ENCODE measurements around the gene CPT1A. TPM values are rescaled to one million over a fixed set of nuclear protein-coding genes. Genes with fewer than 3 reads are reported as not detected.

Gene CPT1A
- polyA plus RNA-seq, 1 of the 3 experiments (the other 2 are of a cell fraction) = 31.2 TPM

- no peak overlapping the region for H2AFZ ChIP-seq (ENCODE audit: low read depth)
- no peak overlapping the region for H3K4me3 ChIP-seq (ENCODE audit: low read depth in 2 of 2, low read length in 1 of 2)
- H3K36me3 ChIP-seq (replicated peaks in 1 of 2; ENCODE audit: control insufficient read depth in 1 of 2, insufficient read depth in 2 of 2, low read length in 1 of 2) = no peaks in the 10 kb centered on the region
- no peaks in the 10 kb centered on the region for H3K9me2 ChIP-seq
- H3K27ac ChIP-seq (ENCODE audit: low read depth in 2 of 2, low read length in 1 of 2) = no peak overlapping the region
- H3F3A ChIP-seq (replicated peaks; ENCODE audit: insufficient read depth) = no peaks in the 10 kb centered on the region
- no peaks in the 10 kb centered on the region for H3K9me3 ChIP-seq
- ChIA-PET CTCF (interaction anchor here (0.7 to 0.9 kb wide), 3 partner anchors 9 to 50 kb away, joined by 3 read pairs; no protein-coding TSS in a partner anchor), POLR2A (no interaction called here)
- H3K79me2 ChIP-seq (ENCODE audit: insufficient read depth) = no peaks in the 10 kb centered on the region
- H3K4me1 ChIP-seq (ENCODE audit: control insufficient read depth in 1 of 2, insufficient read depth in 2 of 2, low read depth in 1 of 2, low read length in 1 of 2) = peaks cover 0 to 5% of the 10 kb centered on the region in 2 experiments; a peak in 1 of 4 replicates
- H3K4me2 ChIP-seq = no peak overlapping the region
- DNase-seq = no peak
- WGBS (ENCODE audit: low lambda C conversion rate) = 75% methylated on average over 13 of the region's 16 CpGs
- no peaks in the 10 kb centered on the region for H3K27me3 ChIP-seq (ENCODE audit: insufficient read depth)
- TF ChIP-seq SMC3 (IDR thresholded peaks at IDR 0.05; ENCODE audit: low read depth, low read length) (no peak), NFIC (IDR thresholded peaks at IDR 0.05; ENCODE audit: borderline replicate concordance) (no peak), EP300 (IDR thresholded peaks at IDR 0.05; ENCODE audit: borderline replicate concordance in 1 of 2, low read depth in 1 of 2, low read length in 1 of 2) (no peak), POLR2AphosphoS5 (IDR thresholded peaks at IDR 0.05; ENCODE audit: low read depth, low read length) (no peak), TAF1 (IDR thresholded peaks at IDR 0.05; ENCODE audit: borderline replicate concordance, low read depth, low read length) (no peak), RFX5 (IDR thresholded peaks at IDR 0.05; ENCODE audit: low read length) (no peak), EZH2phosphoT487 (IDR thresholded peaks at IDR 0.05; ENCODE audit: borderline replicate concordance, low read depth) (no peak), FOXM1 (IDR thresholded peaks at IDR 0.05; ENCODE audit: low read depth) (no peak), MXI1 (IDR thresholded peaks at IDR 0.05; ENCODE audit: low read depth, low read length) (no peak), FOSL2 (IDR thresholded peaks at IDR 0.05; ENCODE audit: borderline replicate concordance, low read depth) (no peak), RXRA (IDR thresholded peaks at IDR 0.05; ENCODE audit: borderline replicate concordance, low read depth) (no peak), ZBTB33 (IDR thresholded peaks at IDR 0.05; ENCODE audit: borderline replicate concordance, low read depth) (no peak), RAD21 (IDR thresholded peaks at IDR 0.05; ENCODE audit: low read length) (no peak), SIN3A (IDR thresholded peaks at IDR 0.05; ENCODE audit: borderline replicate concordance, low read depth, low read length) (no peak), ELF1 (IDR thresholded peaks at IDR 0.05) (no peak), CTCF (IDR thresholded peaks at IDR 0.05) (no peak), GABPA (IDR thresholded peaks at IDR 0.05; ENCODE audit: low read depth) (no peak)
- H4K20me1 ChIP-seq (ENCODE audit: insufficient read depth) = no peaks in the 10 kb centered on the region
- no peak overlapping the region for H3K9ac ChIP-seq
Measured at GRCh38 chr11:68704887-68705286, 136.8 kb downstream of the CPT1A start.

Other genes starting within 250 kb of the CPT1A start
- gene GAL, start 157.4 kb downstream of the CPT1A start, polyA plus RNA-seq (2012; rRNA removed) = 1.6 and 1.8 TPM in 2 replicates
- gene TESMIN, start 90.4 kb downstream of the CPT1A start, polyA plus RNA-seq (2012; rRNA removed) = 2.0 and 3.5 TPM in 2 replicates
- 98.3 and 125 TPM in 2 replicates for gene MRPL21, start 61.9 kb upstream of the CPT1A start, polyA plus RNA-seq (2012; rRNA removed)
- 7.8 and 9.0 TPM in 2 replicates for gene IGHMBP2, start 62.0 kb upstream of the CPT1A start, polyA plus RNA-seq (2012; rRNA removed)
- not detected in 2 replicates for gene MRGPRD, start 139.1 kb upstream of the CPT1A start, polyA plus RNA-seq (2012; rRNA removed)
- gene MRGPRF, start 171.3 kb upstream of the CPT1A start, polyA plus RNA-seq (2012; rRNA removed) = 0.18 and 0.19 TPM in 2 replicates
- 7.6 and 8.7 TPM in 2 replicates for gene TPCN2, start 207.0 kb upstream of the CPT1A start, polyA plus RNA-seq (2012; rRNA removed)

Measured in SK-N-SH (cell line).